Measurements from ENCODE around the gene OCSTAMP.

DNA sequence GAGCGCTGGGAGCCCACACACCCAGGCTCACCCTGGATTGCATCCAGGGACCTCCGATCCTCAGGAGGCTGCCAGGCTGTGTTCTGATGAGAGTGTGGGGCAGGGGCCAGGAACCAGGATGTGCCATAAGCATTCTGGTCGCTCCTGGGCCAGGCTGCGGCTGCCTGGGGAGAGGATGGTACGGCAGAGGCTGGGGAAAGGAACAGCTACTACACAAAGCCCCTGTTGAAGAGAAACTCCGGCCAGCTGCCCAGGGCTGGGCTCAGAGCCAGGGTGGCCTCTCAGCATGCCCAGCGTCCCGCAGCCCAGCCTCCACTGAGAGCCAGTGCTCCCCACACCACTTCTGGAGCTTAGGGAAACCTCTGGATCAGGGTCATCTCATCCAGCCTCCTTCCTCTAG, 21.7 kb upstream of the OCSTAMP start:
- no peak for TF ChIP-seq SP1 (IDR thresholded peaks at IDR 0.05)
- no peak for TF ChIP-seq TARDBP (IDR thresholded peaks at IDR 0.05)
- TF ChIP-seq NFRKB (IDR thresholded peaks at IDR 0.05) = no peak
- TF ChIP-seq L3MBTL2 (conservative IDR thresholded peaks at IDR 0.05) = no peak
- TF ChIP-seq HDGF (IDR thresholded peaks at IDR 0.05; ENCODE audit: borderline replicate concordance) = no peak
